ENCODE data around the gene PMM2. TPM values are rescaled to one million over a fixed set of nuclear protein-coding genes. Genes with fewer than 3 reads are reported as not detected.

Gene PMM2
- total and polyA plus RNA-seq, 9 of the 15 experiments (the other 6 are each of a cell fraction or from before 2014, with no cell fraction given): 5.6 to 42.7 (median 25.9) TPM

- Histone ChIP-seq H3K27me3 (ENCODE audit: control insufficient read depth in 2 of 2, insufficient read depth in 2 of 2, low read length in 2 of 2) (peaks cover 16 to 72% of the 10 kb centered on the region in 2 experiments), H3K9me1 (ENCODE audit: control insufficient read depth, insufficient read depth, low read length) (no peaks in the 10 kb centered on the region), H3K36me3 (ENCODE audit: control insufficient read depth, insufficient read depth, low read length) (no peaks in the 10 kb centered on the region), H3K9me3 (replicated peaks; ENCODE audit: control insufficient read depth, insufficient read depth, low read depth, low read length) (no peaks in the 10 kb centered on the region), H3K79me2 (ENCODE audit: control insufficient read depth, insufficient read depth, low read length) (no peaks in the 10 kb centered on the region), H3K4me3 (no peak overlapping the region), H3K4me1 (replicated peaks in 1 of 2; ENCODE audit: control insufficient read depth in 2 of 2, insufficient read depth in 2 of 2, low read length in 2 of 2) (no peaks in the 10 kb centered on the region; a peak in 1 of 5 replicates), H2AFZ (ENCODE audit: low read depth, low read length) (no peak overlapping the region), H3K4me2 (ENCODE audit: insufficient read depth, low read length) (no peak overlapping the region), H3K9ac (ENCODE audit: insufficient read depth in 1 of 2, low read depth in 2 of 2, low read length in 2 of 2) (no peak overlapping the region), H3K27ac (ENCODE audit: extremely low read depth, low read depth, low read length) (no peak overlapping the region), H4K20me1 (replicated peaks; ENCODE audit: control insufficient read depth, insufficient read depth, low read length) (peaks cover 7% of the 10 kb centered on the region; the same call in 1 of the 2 replicates)
- CTCF ChIA-PET (ENCODE audit: low intra/inter-chr PET ratio): no interaction called here
- DNase-seq (ENCODE audit: extremely low read depth in 1 of 4, low spot score in 3 of 4) (no peak), FAIRE-seq (no peak), ATAC-seq (no peak)
- intact Hi-C loops (cut with micrococcal nuclease): no loop called here
- no TSS peak for BruUV-seq (replicated peaks)
- in situ Hi-C loops (cut with MboI): no loop called here
- 0% methylated on average over 1 of the region's 1 CpG for whole genome bisulfite sequencing (ENCODE audit: insufficient coverage, low coverage, missing lambda C conversion rate)
- POLR2A ChIA-PET: interaction anchor here (0.6 to 1.1 kb wide), 2 partner anchors 76 to 140 kb away, joined by 3 read pairs; no protein-coding TSS in a partner anchor
- TF ChIP-seq ZNF224 (CRISPR knock-in tag; IDR thresholded peaks at IDR 0.05): no peak
- TF ChIP-seq SMAD2 (IDR thresholded peaks at IDR 0.05; ENCODE audit: low read depth, low read length): no peak
- 0 out of 2 replicates have a peak, but pooled peaks have one; percentile 63 for TF ChIP-seq PTBP1 (IDR thresholded peaks at IDR 0.05; ENCODE audit: low read depth, low read length)
- TF ChIP-seq MXI1 (IDR thresholded peaks at IDR 0.05; ENCODE audit: low read depth, low read length): no peak
- peak; percentile 70; the same call in 1 of the 2 replicates for TF ChIP-seq ADNP (tag; IDR thresholded peaks at IDR 0.05)
- TF ChIP-seq HDAC2 (IDR thresholded peaks at IDR 0.05): peak; percentile 40; the same call in 1 of the 2 replicates
- TF ChIP-seq ZNF143 (CRISPR knock-in tag; IDR thresholded peaks at IDR 0.05): 0 out of 2 replicates have a peak, but pooled peaks have one; percentile 16
- no peak for TF ChIP-seq NFYB (IDR thresholded peaks at IDR 0.05; ENCODE audit: extremely low read depth, insufficient read length)
- peak; percentile 43 to 73; a peak in 3 of 4 replicates for TF ChIP-seq KDM1A (IDR thresholded peaks at IDR 0.05)
- TF ChIP-seq ZFP36 (IDR thresholded peaks at IDR 0.05; ENCODE audit: low read depth, low read length, partially characterized antibody): peak; percentile 70
- TF ChIP-seq CSDE1 (IDR thresholded peaks at IDR 0.05): no peak
- no peak for TF ChIP-seq HES1 (IDR thresholded peaks at IDR 0.05; ENCODE audit: low read depth)
- no peak for TF ChIP-seq DIDO1 (tag; IDR thresholded peaks at IDR 0.05; ENCODE audit: low read depth)
- TF ChIP-seq KDM4B (IDR thresholded peaks at IDR 0.05; ENCODE audit: borderline replicate concordance in 2 of 2, low read depth in 1 of 2): no peak
- peak; percentile 35; the same call in 1 of the 2 replicates for TF ChIP-seq CBX1 (IDR thresholded peaks at IDR 0.05; ENCODE audit: low read depth)
- TF ChIP-seq RBM25 (IDR thresholded peaks at IDR 0.05; ENCODE audit: low read depth, low read length, severe bottlenecking): peak; percentile 96
- no peak for TF ChIP-seq E4F1 (CRISPR knock-in tag; IDR thresholded peaks at IDR 0.05; ENCODE audit: borderline replicate concordance)
- no peak for TF ChIP-seq MTF1 (CRISPR knock-in tag; IDR thresholded peaks at IDR 0.05; ENCODE audit: borderline replicate concordance)
- TF ChIP-seq BDP1 (IDR thresholded peaks at IDR 0.05; ENCODE audit: insufficient read depth, insufficient read length): no peak
- TF ChIP-seq HDAC3 (IDR thresholded peaks at IDR 0.05; ENCODE audit: borderline replicate concordance, partially characterized antibody): no peak
Observed at GRCh38 chr16:8775359-8775758, 22.3 kb upstream of the PMM2 start.

Data from K562 (cell line).